ENCODE results near the gene CLIC1.

DNA sequence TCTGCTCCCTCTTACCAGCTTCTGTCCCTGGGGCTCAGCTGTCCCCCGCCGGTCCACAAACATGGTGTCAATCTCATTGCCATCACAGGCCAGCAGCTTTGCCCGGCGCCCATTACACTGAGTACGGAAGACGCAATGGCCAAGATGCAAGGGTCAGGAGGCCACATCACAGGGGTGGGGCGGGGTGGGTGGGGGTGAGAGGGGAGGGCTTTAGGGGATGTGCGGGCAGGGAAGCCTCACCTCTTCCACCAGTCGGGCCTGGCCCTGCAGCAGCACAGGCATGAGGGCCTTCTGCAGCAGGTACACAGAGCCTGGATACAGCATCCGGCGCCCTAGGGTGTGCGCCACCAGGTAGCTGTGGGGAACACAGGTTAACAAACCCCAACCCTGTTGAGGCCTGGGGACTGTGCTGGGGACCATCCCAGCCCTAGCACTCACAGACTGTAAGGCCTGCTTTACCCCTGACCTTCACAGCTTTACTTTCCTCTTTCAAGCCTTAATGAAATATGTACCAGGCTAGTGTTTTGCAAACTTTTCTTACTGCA, 44.7 kb downstream of the CLIC1 start:
- TF ChIP-seq, protein P1, sequence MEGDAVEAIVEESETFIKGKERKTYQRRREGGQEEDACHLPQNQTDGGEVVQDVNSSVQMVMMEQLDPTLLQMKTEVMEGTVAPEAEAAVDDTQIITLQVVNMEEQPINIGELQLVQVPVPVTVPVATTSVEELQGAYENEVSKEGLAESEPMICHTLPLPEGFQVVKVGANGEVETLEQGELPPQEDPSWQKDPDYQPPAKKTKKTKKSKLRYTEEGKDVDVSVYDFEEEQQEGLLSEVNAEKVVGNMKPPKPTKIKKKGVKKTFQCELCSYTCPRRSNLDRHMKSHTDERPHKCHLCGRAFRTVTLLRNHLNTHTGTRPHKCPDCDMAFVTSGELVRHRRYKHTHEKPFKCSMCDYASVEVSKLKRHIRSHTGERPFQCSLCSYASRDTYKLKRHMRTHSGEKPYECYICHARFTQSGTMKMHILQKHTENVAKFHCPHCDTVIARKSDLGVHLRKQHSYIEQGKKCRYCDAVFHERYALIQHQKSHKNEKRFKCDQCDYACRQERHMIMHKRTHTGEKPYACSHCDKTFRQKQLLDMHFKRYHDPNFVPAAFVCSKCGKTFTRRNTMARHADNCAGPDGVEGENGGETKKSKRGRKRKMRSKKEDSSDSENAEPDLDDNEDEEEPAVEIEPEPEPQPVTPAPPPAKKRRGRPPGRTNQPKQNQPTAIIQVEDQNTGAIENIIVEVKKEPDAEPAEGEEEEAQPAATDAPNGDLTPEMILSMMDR (optimal IDR thresholded peaks at IDR 0.05 in 1 of 3, IDR thresholded peaks at IDR 0.05 in 1 of 3, conservative IDR thresholded peaks at IDR 0.05 in 1 of 3; ENCODE audit: extremely low read depth in 1 of 3, insufficient read depth in 2 of 3, low read length in 3 of 3): no peak
- TF ChIP-seq EZH2 (IDR thresholded peaks at IDR 0.05; ENCODE audit: low read length): no peak

Data from keratinocyte (primary cell).